ENCODE results near the gene PRR7.

The PRR7 gene

DNA sequence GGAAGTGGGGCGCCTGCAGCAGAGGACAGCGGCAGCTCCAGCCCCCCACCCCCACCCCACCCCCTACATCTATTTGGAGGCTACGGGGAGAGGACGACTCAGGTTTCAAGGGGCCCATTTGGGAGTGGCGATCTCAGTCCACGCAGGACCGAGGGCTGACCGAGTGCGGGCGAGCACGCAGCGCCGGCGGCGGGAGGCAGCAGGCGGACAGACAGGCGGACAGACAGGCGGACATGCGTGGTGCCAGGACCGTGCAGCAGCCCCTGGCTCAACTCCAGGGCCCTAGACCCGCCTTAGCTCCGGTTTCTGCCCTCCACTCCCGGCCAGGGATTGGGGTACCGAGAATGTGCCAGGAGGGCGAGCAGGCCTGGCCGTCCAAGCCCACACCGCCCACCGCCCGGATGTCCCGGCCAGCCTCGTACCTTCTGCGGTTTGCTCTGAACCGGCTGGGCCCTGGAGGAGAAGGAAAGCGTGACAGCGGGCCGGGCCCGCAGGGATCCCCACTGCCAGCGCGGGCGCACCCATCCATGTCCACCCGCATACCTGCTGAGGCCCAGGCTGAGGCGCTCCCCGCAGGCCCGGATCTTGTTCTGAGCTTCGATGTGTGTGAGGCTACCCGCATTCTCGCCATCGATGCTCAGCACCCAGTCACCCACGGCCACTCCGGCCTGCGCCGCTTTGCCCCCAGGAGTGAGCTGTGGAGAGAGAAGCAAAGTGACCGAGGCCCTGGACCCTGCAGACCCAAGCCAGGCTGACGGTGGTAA, 45.6 kb downstream of the PRR7 start:
- H3K4me3 ChIP-seq (ENCODE audit: low read length) = no peak overlapping the region
- DNase-seq (ENCODE audit: low read depth) = no peak
- TF ChIP-seq, protein P1, sequence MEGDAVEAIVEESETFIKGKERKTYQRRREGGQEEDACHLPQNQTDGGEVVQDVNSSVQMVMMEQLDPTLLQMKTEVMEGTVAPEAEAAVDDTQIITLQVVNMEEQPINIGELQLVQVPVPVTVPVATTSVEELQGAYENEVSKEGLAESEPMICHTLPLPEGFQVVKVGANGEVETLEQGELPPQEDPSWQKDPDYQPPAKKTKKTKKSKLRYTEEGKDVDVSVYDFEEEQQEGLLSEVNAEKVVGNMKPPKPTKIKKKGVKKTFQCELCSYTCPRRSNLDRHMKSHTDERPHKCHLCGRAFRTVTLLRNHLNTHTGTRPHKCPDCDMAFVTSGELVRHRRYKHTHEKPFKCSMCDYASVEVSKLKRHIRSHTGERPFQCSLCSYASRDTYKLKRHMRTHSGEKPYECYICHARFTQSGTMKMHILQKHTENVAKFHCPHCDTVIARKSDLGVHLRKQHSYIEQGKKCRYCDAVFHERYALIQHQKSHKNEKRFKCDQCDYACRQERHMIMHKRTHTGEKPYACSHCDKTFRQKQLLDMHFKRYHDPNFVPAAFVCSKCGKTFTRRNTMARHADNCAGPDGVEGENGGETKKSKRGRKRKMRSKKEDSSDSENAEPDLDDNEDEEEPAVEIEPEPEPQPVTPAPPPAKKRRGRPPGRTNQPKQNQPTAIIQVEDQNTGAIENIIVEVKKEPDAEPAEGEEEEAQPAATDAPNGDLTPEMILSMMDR (conservative IDR thresholded peaks at IDR 0.05; ENCODE audit: low read length) = no peak

DNA sequence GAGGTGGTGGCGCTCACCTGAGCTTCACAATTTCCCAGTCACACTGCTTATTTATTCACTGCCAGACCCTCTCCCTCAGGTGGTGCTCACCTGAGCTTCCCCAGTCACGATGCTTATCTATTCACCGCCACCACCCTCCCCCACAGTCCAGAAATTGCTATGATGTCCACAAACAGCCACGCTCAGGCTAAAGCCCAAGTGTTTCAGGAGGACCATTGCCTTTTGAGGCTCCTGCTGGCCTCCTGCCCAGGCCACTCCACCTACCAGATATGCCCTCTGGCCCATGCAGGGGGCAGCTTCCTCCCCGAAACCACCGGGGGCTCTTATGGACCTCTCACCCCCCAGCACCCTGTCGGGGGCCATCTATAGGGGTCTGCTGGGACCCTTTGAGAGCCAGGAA, 46.2 kb downstream of the PRR7 start:
- TF ChIP-seq, protein P1 (conservative IDR thresholded peaks at IDR 0.05; ENCODE audit: low read length) = no peak
- no peak for DNase-seq (ENCODE audit: low read depth)
- H3K4me3 ChIP-seq (ENCODE audit: low read length) = no peak overlapping the region

DNA sequence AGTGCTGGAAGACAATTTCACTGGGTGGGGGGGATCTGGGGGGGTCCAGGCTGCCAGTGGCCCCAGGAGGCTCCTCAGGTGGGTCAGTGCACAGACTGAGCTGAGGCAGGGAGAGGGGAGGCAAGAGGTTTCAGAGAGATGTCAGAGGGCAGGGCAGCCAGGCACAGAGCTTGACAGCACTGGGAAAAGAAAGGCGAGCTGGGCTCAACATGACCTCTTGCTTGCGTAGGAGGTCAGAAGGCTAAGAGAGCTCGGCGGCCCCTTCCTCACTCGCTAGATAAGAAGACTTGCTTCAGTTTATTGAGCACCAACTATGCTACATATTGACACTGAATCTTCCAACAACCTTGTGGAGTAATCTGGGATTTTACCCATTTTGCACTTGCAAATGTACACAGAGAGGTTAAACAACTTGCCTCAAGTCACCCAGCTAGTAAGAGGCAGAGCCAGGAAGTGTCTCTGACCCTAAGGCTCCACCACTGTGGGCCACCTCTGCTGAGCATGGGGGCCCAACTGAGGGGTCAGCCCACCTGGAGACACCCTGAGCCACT, 47.3 kb downstream of the PRR7 start:
- TF ChIP-seq, protein P1 (conservative IDR thresholded peaks at IDR 0.05; ENCODE audit: low read length) = no peak
- peak overlapping the region; percentile 91 for H3K4me3 ChIP-seq (ENCODE audit: low read length)
- DNase-seq (ENCODE audit: low read depth) = no peak

DNA sequence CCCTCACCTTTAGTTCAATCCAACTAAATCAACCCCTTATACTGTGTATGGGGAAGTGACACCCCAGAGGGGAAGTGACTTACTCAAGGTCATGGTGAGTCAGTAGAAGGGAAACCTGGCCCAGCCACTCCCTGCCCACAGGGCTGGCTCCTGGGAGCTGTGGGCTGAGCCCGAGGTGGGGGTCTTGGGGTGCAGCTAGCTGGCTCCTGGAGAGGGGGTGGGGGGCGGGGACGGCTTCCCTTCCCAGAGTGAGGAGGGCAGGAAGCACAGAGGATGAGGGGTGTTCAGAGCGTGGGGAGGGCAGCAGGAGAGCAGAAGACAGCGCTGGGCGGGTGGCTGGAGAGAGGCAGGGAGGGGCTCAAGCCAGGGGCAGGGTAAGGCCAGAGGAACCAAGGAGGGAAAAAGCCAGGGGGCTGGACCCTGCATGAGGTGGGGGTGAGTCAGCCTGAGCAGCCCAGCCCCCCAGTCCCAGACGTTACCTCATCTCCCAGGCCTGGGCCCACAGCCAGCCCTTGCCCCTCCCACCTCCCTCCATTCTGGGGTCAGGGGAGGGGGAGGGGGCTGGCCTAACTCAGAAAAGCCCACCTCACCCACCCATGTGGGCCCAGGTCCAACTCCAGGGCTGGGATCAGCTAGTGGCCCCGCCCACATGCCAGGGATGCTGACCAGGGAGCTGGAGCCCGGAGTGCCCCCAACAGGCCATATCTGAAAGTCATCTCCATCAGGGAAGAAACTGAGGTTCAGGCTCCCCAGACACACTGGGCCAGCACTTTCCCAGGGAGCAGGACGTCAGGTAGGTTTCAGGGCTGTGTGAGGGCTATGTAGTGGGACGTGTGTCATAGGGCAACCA, 48.0 kb downstream of the PRR7 start:
- H3K4me3 ChIP-seq (ENCODE audit: low read length) = peak overlapping the region; percentile 91
- peak; percentile 78 for DNase-seq (ENCODE audit: low read depth)
- TF ChIP-seq, protein P1 (conservative IDR thresholded peaks at IDR 0.05; ENCODE audit: low read length) = peak; percentile 55

DNA sequence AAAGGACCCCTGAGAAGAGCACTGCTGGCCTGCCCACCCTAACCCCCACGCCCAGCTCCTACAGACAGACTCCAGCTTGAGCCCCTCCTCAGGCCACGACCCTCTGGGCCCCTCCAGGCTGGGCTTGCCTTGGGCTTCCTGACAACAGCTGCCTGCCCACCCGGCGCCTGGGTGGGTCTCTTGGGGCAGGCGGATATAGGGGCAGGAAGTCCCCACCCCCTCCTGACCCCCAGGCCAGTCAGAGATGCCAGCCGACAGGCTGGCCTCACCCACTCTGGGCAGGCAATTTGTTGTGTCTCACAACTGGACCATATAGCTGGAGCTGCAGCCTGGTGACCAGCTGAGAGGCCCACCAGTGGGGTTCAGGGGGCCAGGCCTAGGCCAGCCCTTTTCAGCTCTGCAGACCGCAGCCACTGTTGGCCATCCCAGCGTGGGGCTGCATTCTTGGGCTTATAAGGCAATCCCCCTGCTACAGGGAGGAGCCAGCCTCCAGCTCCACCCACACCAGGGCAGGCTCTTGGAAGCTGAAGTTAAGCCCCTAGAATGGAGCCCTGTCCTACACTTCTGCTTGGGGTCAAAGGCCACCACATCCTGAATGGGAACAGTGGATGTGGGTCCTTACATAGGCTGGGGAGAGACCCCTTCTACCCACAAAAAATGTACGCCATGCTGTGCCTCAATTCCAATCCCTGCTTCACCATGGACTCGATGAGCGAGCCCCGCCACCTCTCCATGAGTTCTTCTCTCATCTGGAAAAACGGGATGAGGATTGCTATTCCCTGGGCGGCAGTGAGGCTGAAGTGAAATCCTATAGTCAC, 48.8 kb downstream of the PRR7 start:
- H3K4me3 ChIP-seq (ENCODE audit: low read length) = peak overlapping the region; percentile 91
- DNase-seq (ENCODE audit: low read depth) = peak; percentile 90
- TF ChIP-seq, protein P1 (conservative IDR thresholded peaks at IDR 0.05; ENCODE audit: low read length) = no peak

DNA sequence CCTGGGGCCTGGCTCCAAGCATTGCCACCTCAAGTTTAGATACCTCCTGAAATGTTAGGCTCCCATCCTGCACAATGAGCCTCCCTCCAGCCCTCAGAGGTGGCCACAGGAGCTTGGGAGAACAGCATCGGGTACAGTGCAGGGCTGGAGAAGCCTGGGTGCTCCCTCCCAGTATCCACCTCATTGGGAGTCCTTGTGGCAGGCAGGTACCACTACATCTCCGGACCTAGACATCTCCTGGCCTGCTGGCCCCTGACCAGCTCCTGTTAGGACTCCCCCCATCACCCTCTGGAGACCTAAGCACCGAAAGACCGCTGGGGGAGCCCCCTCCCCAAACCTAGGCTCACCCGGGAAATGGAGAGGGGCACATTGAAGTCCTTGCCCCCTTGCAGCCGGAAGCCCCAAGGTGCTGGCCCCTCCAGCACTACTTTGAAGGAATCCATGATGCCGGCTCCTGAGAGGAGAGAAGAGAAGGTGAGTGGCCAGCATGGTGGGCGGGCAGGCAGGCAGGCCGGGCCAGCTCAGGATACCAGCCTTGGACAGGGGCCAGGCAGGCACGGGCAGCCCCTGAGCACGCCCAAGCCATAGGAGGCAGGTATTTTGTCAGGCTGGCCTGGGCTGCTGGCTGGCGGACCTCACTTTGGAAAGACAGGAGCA, 49.6 kb downstream of the PRR7 start:
- TF ChIP-seq, protein P1 (conservative IDR thresholded peaks at IDR 0.05; ENCODE audit: low read length) = peak; percentile 48
- peak overlapping the region; percentile 91 for H3K4me3 ChIP-seq (ENCODE audit: low read length)
- DNase-seq (ENCODE audit: low read depth) = peak; percentile 67

Measured in AG10803 (cell line).